WTC11 (cell line): Measurements from ENCODE around the gene CACNA2D3. TPM values are rescaled to one million over a fixed set of nuclear protein-coding genes. Genes with fewer than 3 reads are reported as not detected.

Experiments
- ATAC-seq: fragments of 200-7000 bp; cut with Tn5 transposase; 2 replicates; pipeline ENCODE4 v1.10.0; 2021; ENCODE audit warnings: mild to moderate bottlenecking, moderate library complexity
- CTCF ChIA-PET: fragments of 300-600 bp; sonication (Branson Sonifier 250); formaldehyde crosslinking; loops from one replicate; lab custom pipeline; 2021; ENCODE audit warnings: antibody characterized with exemption; lab: Charles Lee
- POLR2A ChIA-PET: fragments of 350-600 bp; sonication (Branson Sonifier 250); formaldehyde crosslinking; loops from one replicate; lab custom pipeline; 2021; ENCODE audit warnings: antibody characterized with exemption; lab: Charles Lee
- DNase-seq: peaks from one replicate; pipeline ENCODE4 v3.0.0; 2021; ENCODE audit warnings: low spot score
- H3K27ac Mint-ChIP-seq: 2 replicates; pipeline ENCODE4 v1.8.0; 2021; ENCODE audit warnings: mixed read lengths
- H3K27me3 Mint-ChIP-seq: 2 replicates; pipeline ENCODE4 v1.8.0; 2021; ENCODE audit warnings: low read depth, mild to moderate bottlenecking, moderate library complexity, mixed read lengths
- H3K36me3 Mint-ChIP-seq: 2 replicates; pipeline ENCODE4 v1.8.0; 2021; ENCODE audit warnings: mixed read lengths
- H3K4me1 Mint-ChIP-seq: 2 replicates; pipeline ENCODE4 v1.8.0; 2022; ENCODE audit warnings: mixed read lengths
- H3K4me3 Mint-ChIP-seq: 2 replicates; pipeline ENCODE4 v1.8.0; 2021; ENCODE audit warnings: mild to moderate bottlenecking, moderate library complexity, mixed read lengths
- H3K9me3 Mint-ChIP-seq: 2 replicates; pipeline ENCODE4 v1.8.0; 2021; ENCODE audit warnings: mixed read lengths
- CDX4 ChIP-seq: fragments of 250-450 bp; sonication (Bioruptor Pico); IDR thresholded peaks from 2 replicates; pipeline ENCODE4 v1.9.0; 2021; ENCODE audit warnings: moderate library complexity, mild to moderate bottlenecking, inconsistent platforms, borderline replicate concordance
- EMX1 ChIP-seq: fragments of 250-450 bp; sonication (Bioruptor Pico); IDR thresholded peaks from 2 replicates; pipeline ENCODE4 v1.8.0; 2021; ENCODE audit warnings: mild to moderate bottlenecking
- ETV6 ChIP-seq: sonication (generic); formaldehyde crosslinking; IDR thresholded peaks from 2 replicates; pipeline ENCODE4 v1.8.1; 2022; ENCODE audit warnings: mild to moderate bottlenecking, missing genetic modification reagents
- IRF1 ChIP-seq: sonication (generic); formaldehyde crosslinking; IDR thresholded peaks from 2 replicates; pipeline ENCODE4 v1.8.0; 2023; ENCODE audit warnings: missing genetic modification reagents
- MXD4 ChIP-seq: fragments of 250-450 bp; sonication (Bioruptor Pico); IDR thresholded peaks from 2 replicates; pipeline ENCODE4 v1.8.0; 2021; ENCODE audit warnings: mild to moderate bottlenecking, moderate library complexity, borderline replicate concordance
- NFYB ChIP-seq: sonication (generic); formaldehyde crosslinking; conservative IDR thresholded peaks from 2 replicates; pipeline ENCODE4 v1.8.0; 2022; ENCODE audit warnings: low read depth, missing genetic modification reagents
- NR2C2 ChIP-seq: sonication (generic); formaldehyde crosslinking; IDR thresholded peaks from 2 replicates; pipeline ENCODE4 v1.8.0; 2022; ENCODE audit warnings: mild to moderate bottlenecking, missing genetic modification reagents
- RELA ChIP-seq: sonication (generic); formaldehyde crosslinking; IDR thresholded peaks from 2 replicates; pipeline ENCODE4 v1.8.1; 2022; ENCODE audit warnings: missing genetic modification reagents, mild to moderate bottlenecking, borderline replicate concordance
- SP1 ChIP-seq: sonication (generic); formaldehyde crosslinking; conservative IDR thresholded peaks from 2 replicates; pipeline ENCODE4 v1.8.1; 2022; ENCODE audit warnings: missing genetic modification reagents
- TEAD1 ChIP-seq: sonication (generic); formaldehyde crosslinking; IDR thresholded peaks from 2 replicates; pipeline ENCODE4 v1.8.0; 2022; ENCODE audit warnings: mild to moderate bottlenecking, missing genetic modification reagents
- TEAD4 ChIP-seq: sonication (generic); formaldehyde crosslinking; IDR thresholded peaks from 2 replicates; pipeline ENCODE4 v1.8.0; 2022; ENCODE audit warnings: mild to moderate bottlenecking, missing genetic modification reagents
- ZBTB21 ChIP-seq: sonication (generic); formaldehyde crosslinking; IDR thresholded peaks from 2 replicates; pipeline ENCODE4 v1.8.1; 2023; ENCODE audit warnings: mild to moderate bottlenecking, missing genetic modification reagents, borderline replicate concordance
- ZNF121 ChIP-seq: sonication (generic); formaldehyde crosslinking; IDR thresholded peaks from 2 replicates; pipeline ENCODE4 v1.8.0; 2023; ENCODE audit warnings: missing genetic modification reagents
- ZNF281 ChIP-seq: sonication (generic); formaldehyde crosslinking; IDR thresholded peaks from 2 replicates; pipeline ENCODE4 v1.8.0; 2023; ENCODE audit warnings: mild to moderate bottlenecking, missing genetic modification reagents
- ZNF317 ChIP-seq: sonication (generic); formaldehyde crosslinking; IDR thresholded peaks from 2 replicates; pipeline ENCODE4 v1.8.1; 2023; ENCODE audit warnings: low read depth, mild to moderate bottlenecking, moderate library complexity, missing genetic modification reagents, borderline replicate concordance
- ZNF671 ChIP-seq: fragments of 250-450 bp; sonication (Bioruptor Pico); IDR thresholded peaks from 2 replicates; pipeline ENCODE4 v1.8.0; 2021; ENCODE audit warnings: mild to moderate bottlenecking
- total RNA-seq: library from RNA; stranded (reverse); gene quantifications from 3 replicates; pipeline ENCODE4 v1.2.3, GENCODE V29; 2021
- TF ChIP-seq, protein P1 (sequence below): sonication (generic); formaldehyde crosslinking; IDR thresholded peaks from 2 replicates; pipeline ENCODE4 v1.8.0; 2022; ENCODE audit warnings: mild to moderate bottlenecking, missing genetic modification reagents
- TF ChIP-seq, protein P2 (sequence below): sonication (generic); formaldehyde crosslinking; IDR thresholded peaks from 2 replicates; pipeline ENCODE4 v1.8.1; 2022; ENCODE audit warnings: mild to moderate bottlenecking, moderate library complexity, missing genetic modification reagents
- TF ChIP-seq, protein P3 (sequence below): sonication (generic); formaldehyde crosslinking; conservative IDR thresholded peaks from 2 replicates; pipeline ENCODE4 v1.8.1; 2022; ENCODE audit warnings: mild to moderate bottlenecking, missing genetic modification reagents
- TF ChIP-seq, protein P4 (sequence below): fragments of 250-450 bp; sonication (Bioruptor Pico); IDR thresholded peaks from 2 replicates; pipeline ENCODE4 v1.9.0; 2021; ENCODE audit warnings: mild to moderate bottlenecking, borderline replicate concordance
- TF ChIP-seq, protein P5 (sequence below): sonication (generic); formaldehyde crosslinking; IDR thresholded peaks from 2 replicates; pipeline ENCODE4 v1.8.1; 2022; ENCODE audit warnings: mild to moderate bottlenecking, missing genetic modification reagents, moderate library complexity, borderline replicate concordance
- TF ChIP-seq, protein P6 (sequence below): sonication (generic); formaldehyde crosslinking; IDR thresholded peaks from 2 replicates; pipeline ENCODE4 v1.8.0; 2022; ENCODE audit warnings: mild to moderate bottlenecking, missing genetic modification reagents

Gene CACNA2D3
- total RNA-seq, 1 experiment from 2014 or later: 5.0 TPM

GRCh38 chr3:54527953-54528352, 405.6 kb downstream of the CACNA2D3 start:
- no peak for ATAC-seq
- Mint-ChIP-seq H3K9me3 (peaks cover 9% of the 10 kb centered on the region; the same call in 1 of the 2 replicates), H3K4me3 (no peak overlapping the region), H3K4me1 (peaks cover 17% of the 10 kb centered on the region), H3K27me3 (no peaks in the 10 kb centered on the region), H3K27ac (no peak overlapping the region), H3K36me3 (peaks cover 4% of the 10 kb centered on the region; the same call in 1 of the 2 replicates)
- no peak for DNase-seq
- ChIA-PET POLR2A (no interaction called here), CTCF (interaction anchor here (0.9 to 1.5 kb wide), 2 partner anchors 10 kb away, joined by 3 to 6 read pairs; no protein-coding TSS in a partner anchor)
- TF ChIP-seq ETV6 (CRISPR knock-in tag) (no peak), ZNF121 (CRISPR knock-in tag) (no peak), TEAD1 (no peak), TEAD4 (CRISPR knock-in tag) (no peak), EMX1 (CRISPR knock-in tag) (no peak), MXD4 (CRISPR knock-in tag) (no peak), ZNF317 (CRISPR knock-in tag) (no peak), NR2C2 (CRISPR knock-in tag) (no peak), SP1 (no peak), IRF1 (CRISPR knock-in tag) (no peak), CDX4 (no peak), ZBTB21 (CRISPR knock-in tag) (no peak)
- TF ChIP-seq, protein P1, sequence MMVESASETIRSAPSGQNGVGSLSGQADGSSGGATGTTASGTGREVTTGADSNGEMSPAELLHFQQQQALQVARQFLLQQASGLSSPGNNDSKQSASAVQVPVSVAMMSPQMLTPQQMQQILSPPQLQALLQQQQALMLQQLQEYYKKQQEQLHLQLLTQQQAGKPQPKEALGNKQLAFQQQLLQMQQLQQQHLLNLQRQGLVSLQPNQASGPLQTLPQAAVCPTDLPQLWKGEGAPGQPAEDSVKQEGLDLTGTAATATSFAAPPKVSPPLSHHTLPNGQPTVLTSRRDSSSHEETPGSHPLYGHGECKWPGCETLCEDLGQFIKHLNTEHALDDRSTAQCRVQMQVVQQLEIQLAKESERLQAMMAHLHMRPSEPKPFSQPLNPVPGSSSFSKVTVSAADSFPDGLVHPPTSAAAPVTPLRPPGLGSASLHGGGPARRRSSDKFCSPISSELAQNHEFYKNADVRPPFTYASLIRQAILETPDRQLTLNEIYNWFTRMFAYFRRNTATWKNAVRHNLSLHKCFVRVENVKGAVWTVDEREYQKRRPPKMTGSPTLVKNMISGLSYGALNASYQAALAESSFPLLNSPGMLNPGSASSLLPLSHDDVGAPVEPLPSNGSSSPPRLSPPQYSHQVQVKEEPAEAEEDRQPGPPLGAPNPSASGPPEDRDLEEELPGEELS (CRISPR knock-in tag): no peak
- TF ChIP-seq, protein P2, sequence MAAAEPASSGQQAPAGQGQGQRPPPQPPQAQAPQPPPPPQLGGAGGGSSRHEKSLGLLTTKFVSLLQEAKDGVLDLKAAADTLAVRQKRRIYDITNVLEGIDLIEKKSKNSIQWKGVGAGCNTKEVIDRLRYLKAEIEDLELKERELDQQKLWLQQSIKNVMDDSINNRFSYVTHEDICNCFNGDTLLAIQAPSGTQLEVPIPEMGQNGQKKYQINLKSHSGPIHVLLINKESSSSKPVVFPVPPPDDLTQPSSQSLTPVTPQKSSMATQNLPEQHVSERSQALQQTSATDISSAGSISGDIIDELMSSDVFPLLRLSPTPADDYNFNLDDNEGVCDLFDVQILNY (CRISPR knock-in tag): no peak
- TF ChIP-seq, protein P3, sequence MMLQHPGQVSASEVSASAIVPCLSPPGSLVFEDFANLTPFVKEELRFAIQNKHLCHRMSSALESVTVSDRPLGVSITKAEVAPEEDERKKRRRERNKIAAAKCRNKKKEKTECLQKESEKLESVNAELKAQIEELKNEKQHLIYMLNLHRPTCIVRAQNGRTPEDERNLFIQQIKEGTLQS: no peak
- TF ChIP-seq, protein P4, sequence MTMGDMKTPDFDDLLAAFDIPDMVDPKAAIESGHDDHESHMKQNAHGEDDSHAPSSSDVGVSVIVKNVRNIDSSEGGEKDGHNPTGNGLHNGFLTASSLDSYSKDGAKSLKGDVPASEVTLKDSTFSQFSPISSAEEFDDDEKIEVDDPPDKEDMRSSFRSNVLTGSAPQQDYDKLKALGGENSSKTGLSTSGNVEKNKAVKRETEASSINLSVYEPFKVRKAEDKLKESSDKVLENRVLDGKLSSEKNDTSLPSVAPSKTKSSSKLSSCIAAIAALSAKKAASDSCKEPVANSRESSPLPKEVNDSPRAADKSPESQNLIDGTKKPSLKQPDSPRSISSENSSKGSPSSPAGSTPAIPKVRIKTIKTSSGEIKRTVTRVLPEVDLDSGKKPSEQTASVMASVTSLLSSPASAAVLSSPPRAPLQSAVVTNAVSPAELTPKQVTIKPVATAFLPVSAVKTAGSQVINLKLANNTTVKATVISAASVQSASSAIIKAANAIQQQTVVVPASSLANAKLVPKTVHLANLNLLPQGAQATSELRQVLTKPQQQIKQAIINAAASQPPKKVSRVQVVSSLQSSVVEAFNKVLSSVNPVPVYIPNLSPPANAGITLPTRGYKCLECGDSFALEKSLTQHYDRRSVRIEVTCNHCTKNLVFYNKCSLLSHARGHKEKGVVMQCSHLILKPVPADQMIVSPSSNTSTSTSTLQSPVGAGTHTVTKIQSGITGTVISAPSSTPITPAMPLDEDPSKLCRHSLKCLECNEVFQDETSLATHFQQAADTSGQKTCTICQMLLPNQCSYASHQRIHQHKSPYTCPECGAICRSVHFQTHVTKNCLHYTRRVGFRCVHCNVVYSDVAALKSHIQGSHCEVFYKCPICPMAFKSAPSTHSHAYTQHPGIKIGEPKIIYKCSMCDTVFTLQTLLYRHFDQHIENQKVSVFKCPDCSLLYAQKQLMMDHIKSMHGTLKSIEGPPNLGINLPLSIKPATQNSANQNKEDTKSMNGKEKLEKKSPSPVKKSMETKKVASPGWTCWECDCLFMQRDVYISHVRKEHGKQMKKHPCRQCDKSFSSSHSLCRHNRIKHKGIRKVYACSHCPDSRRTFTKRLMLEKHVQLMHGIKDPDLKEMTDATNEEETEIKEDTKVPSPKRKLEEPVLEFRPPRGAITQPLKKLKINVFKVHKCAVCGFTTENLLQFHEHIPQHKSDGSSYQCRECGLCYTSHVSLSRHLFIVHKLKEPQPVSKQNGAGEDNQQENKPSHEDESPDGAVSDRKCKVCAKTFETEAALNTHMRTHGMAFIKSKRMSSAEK (CRISPR knock-in tag): no peak

GRCh38 chr3:54528668-54529067, 406.3 kb downstream of the CACNA2D3 start:
- Mint-ChIP-seq H3K36me3 (peaks cover 4% of the 10 kb centered on the region; the same call in 1 of the 2 replicates), H3K27me3 (no peaks in the 10 kb centered on the region), H3K27ac (no peak overlapping the region), H3K9me3 (peaks cover 9% of the 10 kb centered on the region; the same call in 1 of the 2 replicates), H3K4me1 (peaks cover 17% of the 10 kb centered on the region), H3K4me3 (no peak overlapping the region)
- ATAC-seq: no peak
- no peak for DNase-seq
- POLR2A ChIA-PET: no interaction called here
- CTCF ChIA-PET: interaction anchor here (0.9 kb wide), 1 partner anchor 10 kb away, joined by 3 read pairs; no protein-coding TSS in a partner anchor
- TF ChIP-seq NFYB (CRISPR knock-in tag) (no peak), ZNF281 (CRISPR knock-in tag) (no peak), ZNF671 (CRISPR knock-in tag) (no peak), ZBTB21 (CRISPR knock-in tag) (no peak), RELA (CRISPR knock-in tag) (no peak), ETV6 (CRISPR knock-in tag) (no peak)
- TF ChIP-seq, protein P5, sequence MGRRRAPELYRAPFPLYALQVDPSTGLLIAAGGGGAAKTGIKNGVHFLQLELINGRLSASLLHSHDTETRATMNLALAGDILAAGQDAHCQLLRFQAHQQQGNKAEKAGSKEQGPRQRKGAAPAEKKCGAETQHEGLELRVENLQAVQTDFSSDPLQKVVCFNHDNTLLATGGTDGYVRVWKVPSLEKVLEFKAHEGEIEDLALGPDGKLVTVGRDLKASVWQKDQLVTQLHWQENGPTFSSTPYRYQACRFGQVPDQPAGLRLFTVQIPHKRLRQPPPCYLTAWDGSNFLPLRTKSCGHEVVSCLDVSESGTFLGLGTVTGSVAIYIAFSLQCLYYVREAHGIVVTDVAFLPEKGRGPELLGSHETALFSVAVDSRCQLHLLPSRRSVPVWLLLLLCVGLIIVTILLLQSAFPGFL: no peak
- TF ChIP-seq, protein P6, sequence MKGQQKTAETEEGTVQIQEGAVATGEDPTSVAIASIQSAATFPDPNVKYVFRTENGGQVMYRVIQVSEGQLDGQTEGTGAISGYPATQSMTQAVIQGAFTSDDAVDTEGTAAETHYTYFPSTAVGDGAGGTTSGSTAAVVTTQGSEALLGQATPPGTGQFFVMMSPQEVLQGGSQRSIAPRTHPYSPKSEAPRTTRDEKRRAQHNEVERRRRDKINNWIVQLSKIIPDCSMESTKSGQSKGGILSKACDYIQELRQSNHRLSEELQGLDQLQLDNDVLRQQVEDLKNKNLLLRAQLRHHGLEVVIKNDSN (CRISPR knock-in tag): no peak
